Calu3 (cell line): ENCODE results near the gene APMAP. TPM values are rescaled to one million over a fixed set of nuclear protein-coding genes. Genes with fewer than 3 reads are reported as not detected.

Experiments used
- BruUV-seq: library from RNA; stranded (reverse); fragments of 400-500 nt; replicated peaks from 2 replicates; lab custom pipeline; 2021; lab: Mats Ljungman, UMichigan
- CTCF ChIA-PET: fragments of 300-600 bp; sonication (Branson Sonifier 250); formaldehyde crosslinking; loops from one replicate; lab custom pipeline; 2022; ENCODE audit warnings: antibody characterized with exemption; lab: Charles Lee
- DNase-seq: peaks from one replicate; pipeline ENCODE4 v3.0.0; 2022
- H3K27ac Mint-ChIP-seq: one replicate; pipeline ENCODE4 v1.8.0; 2022; ENCODE audit warnings: mixed read lengths; ENCODE audit not compliant: unreplicated experiment
- H3K27me3 Mint-ChIP-seq: one replicate; pipeline ENCODE4 v1.8.0; 2022; ENCODE audit warnings: mixed read lengths; ENCODE audit not compliant: unreplicated experiment
- H3K36me3 Mint-ChIP-seq: one replicate; pipeline ENCODE4 v1.8.0; 2022; ENCODE audit warnings: mild to moderate bottlenecking, moderate library complexity, mixed read lengths; ENCODE audit not compliant: insufficient read depth, unreplicated experiment
- H3K4me1 Mint-ChIP-seq: one replicate; pipeline ENCODE4 v1.8.0; 2022; ENCODE audit warnings: mild to moderate bottlenecking, low read depth, mixed read lengths; ENCODE audit not compliant: unreplicated experiment
- H3K4me3 Mint-ChIP-seq: one replicate; pipeline ENCODE4 v1.8.0; 2022; ENCODE audit warnings: mild to moderate bottlenecking, low read depth, moderate library complexity, mixed read lengths; ENCODE audit not compliant: unreplicated experiment
- H3K9me3 Mint-ChIP-seq: one replicate; pipeline ENCODE4 v1.8.0; 2022; ENCODE audit warnings: low read depth, mixed read lengths; ENCODE audit not compliant: unreplicated experiment
- intact Hi-C: fragments of 100-400 bp; cut with micrococcal nuclease; formaldehyde crosslinking; loops from one replicate; pipeline ENCODE4 v1.10.0; 2022; ENCODE audit not compliant: unreplicated experiment
- total RNA-seq: library from RNA; stranded (reverse); gene quantifications from 2 replicates; pipeline ENCODE4 v1.2.3, GENCODE V29; 2022
- TF ChIP-seq, protein P1 (sequence below): fragments of 200-600 bp; IDR thresholded peaks from one replicate; pipeline ENCODE4 v1.8.0; 2022; ENCODE audit warnings: antibody characterized with exemption; ENCODE audit not compliant: unreplicated experiment

The APMAP gene
- total RNA-seq, 1 experiment from 2014 or later = 30.7 TPM

DNA sequence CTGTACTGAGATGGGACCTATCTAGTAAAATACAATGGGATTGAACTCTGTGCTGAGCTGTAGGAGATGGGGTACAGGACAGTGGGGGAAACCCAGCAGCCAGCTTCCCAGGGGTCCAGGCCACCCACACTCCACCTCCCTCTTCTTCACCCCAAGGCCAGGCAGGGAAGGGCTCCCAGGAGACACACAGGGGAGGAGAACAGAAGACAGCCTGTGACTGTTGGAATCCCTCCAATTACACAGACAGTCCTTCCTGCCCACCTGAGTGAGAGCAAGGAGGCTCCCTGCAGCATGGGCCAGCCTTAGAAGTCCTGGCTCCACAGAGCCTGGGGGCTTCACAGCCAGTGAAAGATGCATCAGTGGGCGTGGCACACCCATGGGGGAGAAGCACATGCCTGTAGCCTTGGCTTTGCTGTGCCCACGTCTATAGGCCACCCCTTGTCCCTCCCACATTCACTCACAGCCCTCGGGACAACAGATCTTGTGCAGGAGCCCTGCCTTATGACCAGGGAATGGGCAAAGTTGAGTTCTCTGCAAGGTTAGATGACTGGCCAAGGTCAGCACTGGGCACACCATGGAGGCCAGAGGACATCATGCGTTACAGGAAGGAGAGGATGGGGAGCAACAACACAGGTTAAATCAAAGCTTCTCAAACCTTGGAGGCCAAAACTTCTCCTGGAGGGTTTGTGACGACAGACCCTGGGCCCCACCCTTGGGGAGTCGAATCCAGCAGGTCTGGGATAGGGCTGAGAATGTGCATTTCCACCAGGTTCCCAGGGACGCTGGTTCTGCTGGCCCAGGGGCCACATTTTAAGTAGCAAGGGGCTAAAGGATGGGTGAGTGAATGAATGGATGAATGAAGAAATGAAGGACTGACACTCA lies 55.8 kb downstream of the APMAP start:
- Mint-ChIP-seq H3K9me3 (no peaks in the 10 kb centered on the region), H3K4me1 (no peaks in the 10 kb centered on the region), H3K27me3 (no peaks in the 10 kb centered on the region), H3K4me3 (no peak overlapping the region), H3K36me3 (no peaks in the 10 kb centered on the region), H3K27ac (no peak overlapping the region)
- no peak for DNase-seq
- TF ChIP-seq, protein P1, sequence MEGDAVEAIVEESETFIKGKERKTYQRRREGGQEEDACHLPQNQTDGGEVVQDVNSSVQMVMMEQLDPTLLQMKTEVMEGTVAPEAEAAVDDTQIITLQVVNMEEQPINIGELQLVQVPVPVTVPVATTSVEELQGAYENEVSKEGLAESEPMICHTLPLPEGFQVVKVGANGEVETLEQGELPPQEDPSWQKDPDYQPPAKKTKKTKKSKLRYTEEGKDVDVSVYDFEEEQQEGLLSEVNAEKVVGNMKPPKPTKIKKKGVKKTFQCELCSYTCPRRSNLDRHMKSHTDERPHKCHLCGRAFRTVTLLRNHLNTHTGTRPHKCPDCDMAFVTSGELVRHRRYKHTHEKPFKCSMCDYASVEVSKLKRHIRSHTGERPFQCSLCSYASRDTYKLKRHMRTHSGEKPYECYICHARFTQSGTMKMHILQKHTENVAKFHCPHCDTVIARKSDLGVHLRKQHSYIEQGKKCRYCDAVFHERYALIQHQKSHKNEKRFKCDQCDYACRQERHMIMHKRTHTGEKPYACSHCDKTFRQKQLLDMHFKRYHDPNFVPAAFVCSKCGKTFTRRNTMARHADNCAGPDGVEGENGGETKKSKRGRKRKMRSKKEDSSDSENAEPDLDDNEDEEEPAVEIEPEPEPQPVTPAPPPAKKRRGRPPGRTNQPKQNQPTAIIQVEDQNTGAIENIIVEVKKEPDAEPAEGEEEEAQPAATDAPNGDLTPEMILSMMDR = no peak
- CTCF ChIA-PET = no interaction called here
- BruUV-seq = no TSS peak
- intact Hi-C loops = no loop called here

DNA sequence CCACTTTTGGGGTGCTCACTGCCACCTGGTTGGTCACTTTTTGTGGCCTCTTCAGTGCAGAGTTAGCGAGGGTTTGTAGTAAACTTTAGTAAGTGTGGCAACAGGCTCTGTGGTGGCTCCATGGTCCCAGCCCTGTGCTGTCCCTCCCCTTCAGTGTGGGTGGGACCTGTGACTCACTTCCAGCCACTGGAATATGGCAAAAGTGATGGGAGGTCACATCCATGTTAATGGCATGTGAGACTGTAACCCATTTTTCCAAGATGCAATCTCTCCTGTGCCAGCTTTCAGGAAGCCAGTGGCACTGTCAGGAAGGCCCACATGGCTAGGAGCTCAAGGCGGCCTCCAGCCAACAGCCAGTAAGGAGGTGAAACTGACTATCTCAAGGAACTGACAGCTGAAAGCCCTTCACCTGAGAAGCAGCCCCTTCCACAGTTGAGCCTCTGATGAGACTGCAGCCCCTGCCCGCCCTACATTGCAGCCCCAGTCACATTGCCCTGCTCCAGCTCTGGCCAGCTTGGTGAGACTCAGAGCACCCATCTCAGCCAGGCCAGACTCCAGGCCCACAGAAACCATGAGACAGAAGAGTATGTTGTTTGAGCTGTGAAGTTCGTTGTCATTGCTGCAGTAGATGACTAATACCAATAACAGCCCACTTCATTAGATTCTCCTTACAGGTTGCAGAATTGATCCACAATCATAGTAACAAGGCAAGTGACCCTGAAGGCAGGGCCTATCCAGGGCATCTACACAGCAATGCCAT lies 56.6 kb downstream of the APMAP start:
- TF ChIP-seq, protein P1 = no peak
- CTCF ChIA-PET = no interaction called here
- no peaks in the 10 kb centered on the region for H3K9me3 Mint-ChIP-seq
- BruUV-seq = no TSS peak
- H3K4me3 Mint-ChIP-seq = no peak overlapping the region
- no peak for DNase-seq
- intact Hi-C loops = no loop called here
- no peaks in the 10 kb centered on the region for H3K4me1 Mint-ChIP-seq
- no peaks in the 10 kb centered on the region for H3K27me3 Mint-ChIP-seq
- H3K27ac Mint-ChIP-seq = no peak overlapping the region
- peaks cover under 1% of the 10 kb centered on the region for H3K36me3 Mint-ChIP-seq

DNA sequence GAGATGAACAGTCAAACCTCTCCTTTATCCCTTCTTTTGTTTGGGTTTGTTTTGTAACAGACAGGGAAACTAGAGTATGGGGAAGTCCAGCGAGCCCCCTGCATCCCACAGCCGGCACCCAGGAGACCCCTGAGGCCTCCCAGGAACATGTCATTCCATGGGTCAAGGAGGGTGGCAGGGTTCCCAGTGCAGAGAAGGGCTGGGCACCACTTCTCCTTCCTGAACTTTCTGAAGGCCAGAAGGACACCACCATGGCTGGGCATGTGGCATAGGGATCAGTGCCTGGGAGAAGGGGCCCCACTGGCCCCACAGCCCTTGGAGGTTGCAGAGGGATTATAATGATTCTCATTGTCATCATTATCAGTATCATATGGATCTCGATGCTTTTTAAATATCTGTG lies 57.4 kb downstream of the APMAP start:
- Mint-ChIP-seq H3K9me3 (no peaks in the 10 kb centered on the region), H3K27me3 (no peaks in the 10 kb centered on the region), H3K27ac (no peak overlapping the region), H3K4me3 (no peak overlapping the region), H3K4me1 (no peaks in the 10 kb centered on the region), H3K36me3 (peaks cover 8% of the 10 kb centered on the region)
- BruUV-seq = no TSS peak
- CTCF ChIA-PET = no interaction called here
- no peak for DNase-seq
- intact Hi-C loops = no loop called here
- TF ChIP-seq, protein P1 = no peak

DNA sequence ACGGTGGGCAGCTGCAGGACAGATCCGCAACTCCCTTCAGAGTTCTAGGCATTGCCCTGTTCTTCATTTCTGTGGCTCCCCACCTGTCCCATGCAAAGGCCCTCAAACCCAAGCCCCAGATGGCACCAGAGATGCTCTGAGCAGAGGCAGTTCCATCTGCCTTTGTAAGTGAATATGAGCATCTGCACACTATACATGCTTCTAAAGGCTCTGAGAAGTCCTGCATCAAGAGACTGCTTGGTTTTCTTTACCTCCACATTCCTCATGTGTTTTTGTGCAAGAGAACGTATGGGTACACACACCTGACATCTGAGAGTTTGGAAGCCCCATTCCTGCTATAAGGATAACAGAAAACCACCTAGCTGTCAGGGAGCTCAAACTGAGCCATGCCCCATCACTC lies 57.8 kb downstream of the APMAP start:
- intact Hi-C loops = no loop called here
- no peak for DNase-seq
- CTCF ChIA-PET = no interaction called here
- Mint-ChIP-seq H3K4me1 (no peaks in the 10 kb centered on the region), H3K27ac (no peak overlapping the region), H3K9me3 (no peaks in the 10 kb centered on the region), H3K36me3 (peaks cover 8% of the 10 kb centered on the region), H3K4me3 (no peak overlapping the region), H3K27me3 (no peaks in the 10 kb centered on the region)
- TF ChIP-seq, protein P1 = no peak
- BruUV-seq = no TSS peak
